WI38 (cell line): ENCODE measurements around the gene ZSWIM2.
A peak's percentile ranks its signal among the peaks of the same experiment; 100 is the strongest.

Source experiments
- H3K4me3 ChIP-seq: 2 replicates; pipeline ENCODE4 v1.5.1; 2011; ENCODE audit warnings: low read depth, mild to moderate bottlenecking, control low read depth, low read length
- CTCF ChIP-seq: IDR thresholded peaks from 2 replicates; pipeline ENCODE4 v1.5.1; 2012; ENCODE audit warnings: low read depth, mild to moderate bottlenecking, control low read depth, low read length

Gene ZSWIM2

GRCh38 chr2:186871881-186872280 lies 22.9 kb upstream of the ZSWIM2 start:
- TF ChIP-seq CTCF: no peak

GRCh38 chr2:186868344-186868743 lies 19.4 kb upstream of the ZSWIM2 start:
- no peak for TF ChIP-seq CTCF
- H3K4me3 ChIP-seq: no peak overlapping the region

More at GRCh38 chr2:186871881-186872280, 22.9 kb upstream of the ZSWIM2 start:
- no peak overlapping the region for H3K4me3 ChIP-seq

GRCh38 chr2:186862869-186863709 lies 14.1 kb upstream of the ZSWIM2 start:
- TF ChIP-seq CTCF: peak; percentile 34; the same call in 1 of the 2 replicates
- no peak overlapping the region for H3K4me3 ChIP-seq

- no peak overlapping the region for H3K4me3 ChIP-seq
- no peak for TF ChIP-seq CTCF
These were observed 6.2 kb upstream of the ZSWIM2 start for GRCh38 chr2:186855216-186855615.

GRCh38 chr2:186853951-186854350 lies 5.0 kb upstream of the ZSWIM2 start:
- TF ChIP-seq CTCF: no peak
- no peak overlapping the region for H3K4me3 ChIP-seq

- no peak overlapping the region for H3K4me3 ChIP-seq
- TF ChIP-seq CTCF: no peak
These were observed 3.5 kb upstream of the ZSWIM2 start for GRCh38 chr2:186852508-186852907.

- H3K4me3 ChIP-seq: no peak overlapping the region
- TF ChIP-seq CTCF: no peak
These were observed 6.6 kb downstream of the ZSWIM2 start for GRCh38 chr2:186842373-186842772.
